ENCODE results near the gene CXCL11. TPM values are rescaled to one million over a fixed set of nuclear protein-coding genes. Genes with fewer than 3 reads are reported as not detected.

Gene CXCL11
- total and polyA plus RNA-seq, 4 donors: 0.10 to 1.6 (median 0.58) TPM; not detected in 1

DNA sequence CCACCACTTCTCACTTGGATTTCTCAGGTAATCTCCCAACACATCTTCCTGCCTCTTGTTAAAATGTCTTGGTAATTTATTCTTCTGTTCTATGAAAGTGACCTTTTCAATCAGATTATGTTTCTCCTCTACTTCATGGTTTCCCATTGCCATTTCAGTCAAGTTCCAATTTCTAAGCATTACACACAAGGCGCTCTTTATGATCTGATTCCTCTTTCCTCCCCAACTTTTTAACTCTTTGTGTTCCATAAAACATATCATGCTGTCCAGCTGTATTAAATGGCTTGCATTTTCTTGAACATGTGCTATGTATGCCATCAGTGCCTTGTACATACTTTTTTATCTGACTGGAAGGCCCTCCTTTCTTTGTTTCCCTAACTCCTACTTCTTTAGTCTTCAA lies 25.6 kb upstream of the CXCL11 start:
- Histone ChIP-seq H3K9ac (ENCODE audit: insufficient read depth in 1 of 2, low read length in 2 of 2) (no peak overlapping the region), H3K4me3 (no peak overlapping the region), H3K27me3 (ENCODE audit: control insufficient read depth in 3 of 3, insufficient read depth in 3 of 3, low read length in 2 of 3) (no peaks in the 10 kb centered on the region), H3K4me1 (ENCODE audit: control insufficient read depth in 5 of 5, insufficient read depth in 5 of 5, low read length in 5 of 5) (no peaks in the 10 kb centered on the region), H3K27ac (ENCODE audit: low read depth in 1 of 2, low read length in 1 of 2) (no peak overlapping the region), H3K36me3 (ENCODE audit: control insufficient read depth in 4 of 4, insufficient read depth in 4 of 4, low read length in 4 of 4) (no peaks in the 10 kb centered on the region), H3K9me3 (ENCODE audit: control insufficient read depth in 4 of 4, insufficient read depth in 3 of 4, low read length in 3 of 4) (no peaks in the 10 kb centered on the region)
- TF ChIP-seq, protein P1, sequence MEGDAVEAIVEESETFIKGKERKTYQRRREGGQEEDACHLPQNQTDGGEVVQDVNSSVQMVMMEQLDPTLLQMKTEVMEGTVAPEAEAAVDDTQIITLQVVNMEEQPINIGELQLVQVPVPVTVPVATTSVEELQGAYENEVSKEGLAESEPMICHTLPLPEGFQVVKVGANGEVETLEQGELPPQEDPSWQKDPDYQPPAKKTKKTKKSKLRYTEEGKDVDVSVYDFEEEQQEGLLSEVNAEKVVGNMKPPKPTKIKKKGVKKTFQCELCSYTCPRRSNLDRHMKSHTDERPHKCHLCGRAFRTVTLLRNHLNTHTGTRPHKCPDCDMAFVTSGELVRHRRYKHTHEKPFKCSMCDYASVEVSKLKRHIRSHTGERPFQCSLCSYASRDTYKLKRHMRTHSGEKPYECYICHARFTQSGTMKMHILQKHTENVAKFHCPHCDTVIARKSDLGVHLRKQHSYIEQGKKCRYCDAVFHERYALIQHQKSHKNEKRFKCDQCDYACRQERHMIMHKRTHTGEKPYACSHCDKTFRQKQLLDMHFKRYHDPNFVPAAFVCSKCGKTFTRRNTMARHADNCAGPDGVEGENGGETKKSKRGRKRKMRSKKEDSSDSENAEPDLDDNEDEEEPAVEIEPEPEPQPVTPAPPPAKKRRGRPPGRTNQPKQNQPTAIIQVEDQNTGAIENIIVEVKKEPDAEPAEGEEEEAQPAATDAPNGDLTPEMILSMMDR (IDR thresholded peaks at IDR 0.05; ENCODE audit: control extremely low read depth, extremely low read depth): no peak
- DNase-seq (no peak), ATAC-seq (ENCODE audit: insufficient read depth, low FRiP score) (no peak)
- WGBS, 2 donors: 48 to 64% methylated on average over 1 of the region's 1 CpG

DNA sequence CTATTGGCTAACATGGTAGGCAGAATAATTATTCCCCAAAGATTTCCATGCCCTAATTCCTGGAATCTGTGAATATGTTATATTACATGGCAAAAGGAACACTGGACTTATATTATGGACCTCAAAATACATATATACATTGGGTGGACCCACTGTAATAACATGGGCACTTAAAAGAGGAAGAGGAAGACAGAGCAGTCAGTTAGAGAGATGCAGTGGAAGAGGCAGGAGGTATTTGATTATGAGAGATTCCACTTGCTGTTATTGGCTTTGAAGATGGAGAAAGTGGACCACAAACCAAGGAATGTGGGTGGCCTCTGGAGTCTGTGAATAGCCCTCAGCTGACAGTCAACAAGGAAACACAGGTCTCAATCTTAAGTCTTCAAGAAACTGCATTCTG lies 24.6 kb upstream of the CXCL11 start:
- ATAC-seq (ENCODE audit: insufficient read depth, low FRiP score) (no peak), DNase-seq (no peak)
- no peak overlapping the region for H3K4me3 ChIP-seq
- no peaks in the 10 kb centered on the region for H3K9me3 ChIP-seq (ENCODE audit: control insufficient read depth in 4 of 4, insufficient read depth in 3 of 4, low read length in 3 of 4)
- no peak overlapping the region for H3K27ac ChIP-seq (ENCODE audit: low read depth in 1 of 2, low read length in 1 of 2)
- no peaks in the 10 kb centered on the region for H3K4me1 ChIP-seq (ENCODE audit: control insufficient read depth in 5 of 5, insufficient read depth in 5 of 5, low read length in 5 of 5)
- H3K27me3 ChIP-seq (ENCODE audit: control insufficient read depth in 3 of 3, insufficient read depth in 3 of 3, low read length in 2 of 3): no peaks in the 10 kb centered on the region
- H3K36me3 ChIP-seq (ENCODE audit: control insufficient read depth in 4 of 4, insufficient read depth in 4 of 4, low read length in 4 of 4): no peaks in the 10 kb centered on the region
- no peak overlapping the region for H3K9ac ChIP-seq (ENCODE audit: insufficient read depth in 1 of 2, low read length in 2 of 2)
- TF ChIP-seq, protein P1 (IDR thresholded peaks at IDR 0.05; ENCODE audit: control extremely low read depth, extremely low read depth): no peak

DNA sequence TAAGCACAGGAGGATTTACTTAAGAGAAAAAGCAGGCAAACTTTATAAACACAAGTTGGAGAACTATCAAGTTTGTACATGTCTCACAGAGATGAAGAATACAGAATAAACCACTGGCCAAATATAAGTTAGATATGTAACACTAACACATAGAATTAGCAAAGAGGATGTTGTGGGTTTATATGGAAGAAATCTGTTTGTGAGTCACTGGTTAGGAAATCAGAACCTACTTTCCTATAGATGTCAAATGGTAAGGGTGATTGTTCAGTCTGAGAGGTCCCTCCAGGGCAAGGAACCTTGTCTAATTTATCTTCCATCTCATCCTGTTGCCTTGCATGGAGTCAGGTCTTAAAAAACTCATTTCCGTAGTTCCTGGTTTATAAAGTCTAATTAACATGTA lies 23.9 kb upstream of the CXCL11 start:
- Histone ChIP-seq H3K36me3 (ENCODE audit: control insufficient read depth in 4 of 4, insufficient read depth in 4 of 4, low read length in 4 of 4) (no peaks in the 10 kb centered on the region), H3K27ac (ENCODE audit: low read depth in 1 of 2, low read length in 1 of 2) (no peak overlapping the region), H3K9ac (ENCODE audit: insufficient read depth in 1 of 2, low read length in 2 of 2) (no peak overlapping the region), H3K27me3 (ENCODE audit: control insufficient read depth in 3 of 3, insufficient read depth in 3 of 3, low read length in 2 of 3) (no peaks in the 10 kb centered on the region), H3K4me1 (ENCODE audit: control insufficient read depth in 5 of 5, insufficient read depth in 5 of 5, low read length in 5 of 5) (no peaks in the 10 kb centered on the region), H3K9me3 (ENCODE audit: control insufficient read depth in 4 of 4, insufficient read depth in 3 of 4, low read length in 3 of 4) (no peaks in the 10 kb centered on the region), H3K4me3 (no peak overlapping the region)
- 21 to 70% methylated on average over 1 of the region's 1 CpG for WGBS, 2 donors
- DNase-seq (no peak), ATAC-seq (ENCODE audit: insufficient read depth, low FRiP score) (no peak)
- TF ChIP-seq, protein P1 (IDR thresholded peaks at IDR 0.05; ENCODE audit: control extremely low read depth, extremely low read depth): no peak

GRCh38 chr4:76058888-76059426 lies 23.1 kb upstream of the CXCL11 start:
- TF ChIP-seq, protein P1 (IDR thresholded peaks at IDR 0.05; ENCODE audit: control extremely low read depth, extremely low read depth): no peak
- WGBS, 2 donors: 57 to 60% methylated on average over 3 of the region's 3 CpGs
- Histone ChIP-seq H3K4me3 (no peak overlapping the region), H3K27ac (ENCODE audit: low read depth in 1 of 2, low read length in 1 of 2) (no peak overlapping the region), H3K9ac (ENCODE audit: insufficient read depth in 1 of 2, low read length in 2 of 2) (no peak overlapping the region), H3K36me3 (ENCODE audit: control insufficient read depth in 4 of 4, insufficient read depth in 4 of 4, low read length in 4 of 4) (no peaks in the 10 kb centered on the region), H3K4me1 (ENCODE audit: control insufficient read depth in 5 of 5, insufficient read depth in 5 of 5, low read length in 5 of 5) (no peaks in the 10 kb centered on the region), H3K27me3 (ENCODE audit: control insufficient read depth in 3 of 3, insufficient read depth in 3 of 3, low read length in 2 of 3) (no peaks in the 10 kb centered on the region), H3K9me3 (ENCODE audit: control insufficient read depth in 4 of 4, insufficient read depth in 3 of 4, low read length in 3 of 4) (no peaks in the 10 kb centered on the region)
- DNase-seq: no peak
- no peak for ATAC-seq (ENCODE audit: insufficient read depth, low FRiP score)
